Esophagus squamous epithelium (tissue), 5 donors: ENCODE data around the gene IGF1R. TPM values are rescaled to one million over a fixed set of nuclear protein-coding genes. Genes with fewer than 3 reads are reported as not detected.

ENCODE experiments used
- DNase-seq: peaks from one replicate; lab custom pipeline; 2025; lab: John Stamatoyannopoulos, UW
- H3K27ac ChIP-seq, 4 donors: fragments of 200-600 bp; sonication (generic); one replicate each; pipeline ENCODE4 v1.5.1; 2016 to 2019; ENCODE audit warnings: mild to moderate bottlenecking in 1 of 4
- H3K27me3 ChIP-seq, 4 donors: fragments of 200-600 bp; sonication (generic); 1 replicate in 3 of 4; 2 replicates in 1 of 4; pipeline versions ENCODE4 v1.5.1 to v1.6.0; 2017 to 2021; ENCODE audit warnings: antibody characterized with exemption in 1 of 4
- H3K36me3 ChIP-seq, 3 donors: fragments of 200-600 bp; sonication (generic); one replicate each; pipeline ENCODE4 v1.5.1; 2016 to 2019
- H3K4me1 ChIP-seq, 3 donors: fragments of 200-600 bp; sonication (generic); one replicate each; pipeline ENCODE4 v1.5.1; 2017 to 2019
- H3K4me3 ChIP-seq, 4 donors: fragments of 200-600 bp; sonication (generic); 1 replicate in 3 of 4; 2 replicates in 1 of 4; pipeline ENCODE4 v1.5.1; 2016 to 2019; ENCODE audit warnings: mild to moderate bottlenecking in 2 of 4, moderate library complexity in 1 of 4
- H3K9me3 ChIP-seq, 3 donors: fragments of 200-600 bp; sonication (generic); one replicate each; pipeline ENCODE4 v1.5.1; 2016 to 2019
- CTCF ChIP-seq, 6 experiments: fragments of 450-650 bp in 4 of 6; fragments of 200-600 bp in 2 of 6; sonication (generic) in 2 of 6; IDR thresholded peaks; one replicate each; pipeline ENCODE4 v1.5.1; 2016 to 2019; ENCODE audit warnings: antibody characterized with exemption in 6 of 6, mild to moderate bottlenecking in 4 of 6, moderate library complexity in 4 of 6
- POLR2A ChIP-seq, 4 donors: fragments of 450-650 bp; IDR thresholded peaks; one replicate each; pipeline ENCODE4 v1.6.1; 2017; ENCODE audit warnings: antibody characterized with exemption in 4 of 4, mild to moderate bottlenecking in 4 of 4, moderate library complexity in 3 of 4
- WGBS, 2 donors: methylation state at CpG; one replicate each; pipeline ENCODE4 v1.1.5; 2018; 5-methylcytosine and 5-hydroxymethylcytosine counted together
- intact Hi-C: fragments of 100-400 bp; cut with DNase I; formaldehyde crosslinking; loops from one replicate; pipeline ENCODE4 v1.15.0; 2022
- total RNA-seq, 4 donors: library from RNA; depleted of rRNA; stranded (reverse); fragments of >200 nt; gene quantifications; one replicate each; pipeline ENCODE4 v1.1.0, GENCODE V29; 2016
- donor health status: DM: yes; HTN: yes; CAD: no.

IGF1R gene
- total RNA-seq, 4 donors from 2014 or later, result 20.5 to 54.8 (median 40.4) TPM

GRCh38 chr15:98938105-98938417 is 289.7 kb downstream of the IGF1R start:
- no peak for DNase-seq
- Histone ChIP-seq H3K4me1 (peaks cover 0 to 8% (median 0%) of the 10 kb centered on the region in 3 donors), H3K9me3 (no peaks in the 10 kb centered on the region), H3K36me3 (peaks cover 0 to 97% (median 16%) of the 10 kb centered on the region in 3 donors), H3K27ac (no peak overlapping the region), H3K4me3 (no peak overlapping the region), H3K27me3 (no peaks in the 10 kb centered on the region)
- WGBS, 2 donors, result 85 to 90% methylated on average over 2 to 4 of the region's 4 CpGs
- no peak for TF ChIP-seq POLR2A (IDR thresholded peaks at IDR 0.05)
- no peak for TF ChIP-seq CTCF (IDR thresholded peaks at IDR 0.05)
- intact Hi-C loops, result loop anchor here (10.0 kb wide), 1 partner anchor 117 kb away; no protein-coding TSS in a partner anchor

GRCh38 chr15:98938799-98939198 is 290.5 kb downstream of the IGF1R start:
- H3K9me3 ChIP-seq, result no peaks in the 10 kb centered on the region
- H3K4me1 ChIP-seq, result peaks cover 0 to 16% (median 0%) of the 10 kb centered on the region in 3 donors
- H3K4me3 ChIP-seq, result no peak overlapping the region
- no peaks in the 10 kb centered on the region for H3K27me3 ChIP-seq
- 84 to 91% methylated on average over 5 of the region's 5 CpGs for WGBS, 2 donors
- no peak for TF ChIP-seq POLR2A (IDR thresholded peaks at IDR 0.05)
- TF ChIP-seq CTCF (IDR thresholded peaks at IDR 0.05), result no peak
- H3K36me3 ChIP-seq, result peaks cover 0 to 97% (median 16%) of the 10 kb centered on the region in 3 donors
- intact Hi-C loops, result loop anchor here (10.0 kb wide), 1 partner anchor 116 kb away; no protein-coding TSS in a partner anchor
- H3K27ac ChIP-seq, result no peak overlapping the region
- DNase-seq, result no peak

- no peaks in the 10 kb centered on the region for H3K9me3 ChIP-seq
- peaks cover 0 to 20% (median 0%) of the 10 kb centered on the region in 3 donors for H3K4me1 ChIP-seq
- H3K4me3 ChIP-seq, result no peak overlapping the region
- 83 to 87% methylated on average over 9 to 10 of the region's 13 CpGs for WGBS, 2 donors
- no peak for TF ChIP-seq POLR2A (IDR thresholded peaks at IDR 0.05)
- no peak for TF ChIP-seq CTCF (IDR thresholded peaks at IDR 0.05)
- no peaks in the 10 kb centered on the region for H3K27me3 ChIP-seq
- intact Hi-C loops, result loop anchor here (10.0 kb wide), 1 partner anchor 115 kb away; no protein-coding TSS in a partner anchor
- H3K36me3 ChIP-seq, result peaks cover 0 to 97% (median 16%) of the 10 kb centered on the region in 3 donors
- no peak overlapping the region for H3K27ac ChIP-seq
- no peak for DNase-seq
Measured at GRCh38 chr15:98939311-98940080, 291.2 kb downstream of the IGF1R start.

GRCh38 chr15:98941595-98942255 is 293.4 kb downstream of the IGF1R start:
- Histone ChIP-seq H3K27me3 (no peaks in the 10 kb centered on the region), H3K4me3 (no peak overlapping the region), H3K36me3 (peaks cover 0 to 96% (median 19%) of the 10 kb centered on the region in 3 donors), H3K9me3 (no peaks in the 10 kb centered on the region), H3K4me1 (peaks cover 0 to 30% (median 0%) of the 10 kb centered on the region in 3 donors), H3K27ac (no peak overlapping the region)
- no peak for DNase-seq
- no peak for TF ChIP-seq CTCF (IDR thresholded peaks at IDR 0.05)
- no peak for TF ChIP-seq POLR2A (IDR thresholded peaks at IDR 0.05)
- 60 to 68% methylated on average over 5 of the region's 5 CpGs for WGBS, 2 donors
- intact Hi-C loops, result no loop called here

GRCh38 chr15:98942431-98942830 is 294.1 kb downstream of the IGF1R start:
- WGBS, 2 donors, result 81 to 95% methylated on average over 6 to 7 of the region's 7 CpGs
- H3K9me3 ChIP-seq, result no peaks in the 10 kb centered on the region
- H3K4me1 ChIP-seq, result peaks cover 0 to 34% (median 0%) of the 10 kb centered on the region in 3 donors
- H3K36me3 ChIP-seq, result peaks cover 0 to 99% (median 20%) of the 10 kb centered on the region in 3 donors
- H3K27ac ChIP-seq, result peak overlapping the region in 1 of 4 donors; percentile 24
- TF ChIP-seq CTCF (IDR thresholded peaks at IDR 0.05) (no peak), POLR2A (IDR thresholded peaks at IDR 0.05) (no peak)
- DNase-seq, result no peak
- H3K27me3 ChIP-seq, result no peaks in the 10 kb centered on the region
- no peak overlapping the region for H3K4me3 ChIP-seq
- intact Hi-C loops, result no loop called here
